ENCODE results near the gene TMEM116. TPM values are rescaled to one million over a fixed set of nuclear protein-coding genes. Genes with fewer than 3 reads are reported as not detected.

Gene TMEM116
- total RNA-seq, 4 donors from 2014 or later = 21.5 to 37.3 (median 35.5) TPM

GRCh38 chr12:112022241-112023016 is 9.5 kb upstream of the TMEM116 start:
- Histone ChIP-seq H3K4me3 (no peak overlapping the region), H3K4me1 (no peaks in the 10 kb centered on the region), H3K27ac (no peak overlapping the region), H3K36me3 (peaks cover 0 to 65% (median 0%) of the 10 kb centered on the region in 3 donors), H3K9me3 (no peaks in the 10 kb centered on the region), H3K27me3 (no peaks in the 10 kb centered on the region)
- TF ChIP-seq POLR2A (IDR thresholded peaks at IDR 0.05) (no peak), CTCF (IDR thresholded peaks at IDR 0.05) (no peak)
- DNase-seq = no peak

GRCh38 chr12:112020947-112021457 is 8.0 kb upstream of the TMEM116 start:
- Histone ChIP-seq H3K4me1 (no peaks in the 10 kb centered on the region), H3K36me3 (peaks cover 0 to 70% (median 0%) of the 10 kb centered on the region in 3 donors), H3K27me3 (no peaks in the 10 kb centered on the region), H3K9me3 (no peaks in the 10 kb centered on the region), H3K4me3 (no peak overlapping the region), H3K27ac (no peak overlapping the region)
- TF ChIP-seq POLR2A (IDR thresholded peaks at IDR 0.05) = no peak
- no peak for TF ChIP-seq CTCF (IDR thresholded peaks at IDR 0.05)
- DNase-seq = no peak

GRCh38 chr12:112018571-112019237 is 5.7 kb upstream of the TMEM116 start:
- Histone ChIP-seq H3K36me3 (peaks cover 0 to 60% (median 0%) of the 10 kb centered on the region in 3 donors), H3K4me1 (peaks cover 0 to 9% (median 4%) of the 10 kb centered on the region in 4 donors), H3K27ac (no peak overlapping the region), H3K9me3 (no peaks in the 10 kb centered on the region), H3K27me3 (no peaks in the 10 kb centered on the region), H3K4me3 (no peak overlapping the region)
- DNase-seq = no peak
- no peak for TF ChIP-seq CTCF (IDR thresholded peaks at IDR 0.05)
- no peak for TF ChIP-seq POLR2A (IDR thresholded peaks at IDR 0.05)

DNA sequence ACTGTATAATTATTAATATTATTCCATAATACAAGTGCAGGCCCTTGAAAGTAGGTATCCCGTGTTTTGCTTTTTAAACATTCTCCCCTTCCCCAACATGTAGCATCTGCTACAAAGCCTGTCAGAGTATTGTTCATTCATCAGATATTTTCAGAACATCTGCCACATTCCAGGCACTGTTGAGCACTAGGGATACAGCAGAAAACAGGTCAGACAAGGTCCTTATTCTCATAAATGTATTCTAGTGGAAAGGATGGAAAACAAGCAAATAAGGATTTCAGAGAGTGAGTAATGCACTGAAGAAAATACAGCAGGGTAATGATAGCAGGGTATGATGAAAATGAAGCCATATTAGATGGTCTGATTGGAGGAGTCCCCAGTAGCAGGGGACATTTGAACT is 4.1 kb upstream of the TMEM116 start:
- TF ChIP-seq CTCF (IDR thresholded peaks at IDR 0.05) (no peak), POLR2A (IDR thresholded peaks at IDR 0.05) (no peak)
- Histone ChIP-seq H3K4me1 (peaks cover 0 to 13% (median 4%) of the 10 kb centered on the region in 4 donors), H3K36me3 (peaks cover 0 to 45% (median 0%) of the 10 kb centered on the region in 3 donors), H3K27ac (no peak overlapping the region), H3K27me3 (no peaks in the 10 kb centered on the region), H3K9me3 (no peaks in the 10 kb centered on the region), H3K4me3 (no peak overlapping the region)
- no peak for DNase-seq

DNA sequence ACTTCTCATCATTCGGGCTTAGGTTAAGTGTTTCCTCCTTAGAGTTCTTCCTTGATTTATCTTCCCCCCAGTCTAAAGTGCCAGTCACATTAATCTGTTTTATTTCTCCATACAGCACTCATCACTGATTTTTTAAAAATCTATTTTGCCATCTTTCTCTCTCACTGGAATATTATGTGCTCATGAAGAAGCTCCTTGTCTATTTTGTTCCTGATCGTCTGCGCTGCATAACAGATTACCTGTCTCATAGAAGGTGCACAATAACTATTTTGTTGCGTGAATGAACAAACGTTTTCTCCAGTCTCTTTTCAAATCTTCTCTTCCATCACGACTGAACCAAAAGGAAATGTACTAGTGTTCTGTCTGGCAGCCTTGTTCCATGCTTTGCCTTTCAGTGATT is 3.0 kb upstream of the TMEM116 start:
- TF ChIP-seq CTCF (IDR thresholded peaks at IDR 0.05) (no peak), POLR2A (IDR thresholded peaks at IDR 0.05) (no peak)
- H3K27me3 ChIP-seq = no peaks in the 10 kb centered on the region
- no peak for DNase-seq
- no peak overlapping the region for H3K4me3 ChIP-seq
- peaks cover 3 to 22% (median 7%) of the 10 kb centered on the region in 4 donors for H3K4me1 ChIP-seq
- H3K36me3 ChIP-seq = peaks cover 0 to 36% (median 0%) of the 10 kb centered on the region in 3 donors
- no peak overlapping the region for H3K27ac ChIP-seq
- no peaks in the 10 kb centered on the region for H3K9me3 ChIP-seq
